COR-L47 (cell line): ENCODE measurements around the gene CHN2.

Experiments
- DNase-seq: peaks from one replicate; lab custom pipeline; 2025; lab: John Stamatoyannopoulos, UW

Gene CHN2

GRCh38 chr7:29432721-29433120 is 238.1 kb downstream of the CHN2 start:
- no peak for DNase-seq

GRCh38 chr7:29434380-29434768 is 239.8 kb downstream of the CHN2 start:
- DNase-seq: no peak

GRCh38 chr7:29435167-29435566 is 240.6 kb downstream of the CHN2 start:
- DNase-seq: no peak

GRCh38 chr7:29435902-29436301 is 241.3 kb downstream of the CHN2 start:
- no peak for DNase-seq

DNA sequence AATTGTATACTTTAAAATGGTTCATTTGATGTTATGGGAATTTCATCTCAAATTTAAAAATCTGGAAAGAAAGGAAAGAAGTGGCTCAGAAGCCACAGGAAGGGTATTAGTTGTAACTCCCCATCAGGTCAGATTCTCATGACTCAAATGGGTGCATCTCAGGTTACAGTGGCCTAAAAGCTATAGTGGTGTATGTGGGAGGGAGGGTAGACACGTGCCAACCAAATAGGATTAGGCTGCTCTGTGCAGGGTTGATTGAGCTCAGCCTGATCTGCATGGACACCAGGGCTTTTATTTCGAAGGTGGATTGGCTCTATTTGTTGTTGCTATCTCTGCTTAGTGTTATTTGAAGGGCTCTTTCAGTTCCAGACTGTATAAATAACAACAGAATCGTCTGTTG is 247.6 kb downstream of the CHN2 start:
- DNase-seq: peak; percentile 42

DNA sequence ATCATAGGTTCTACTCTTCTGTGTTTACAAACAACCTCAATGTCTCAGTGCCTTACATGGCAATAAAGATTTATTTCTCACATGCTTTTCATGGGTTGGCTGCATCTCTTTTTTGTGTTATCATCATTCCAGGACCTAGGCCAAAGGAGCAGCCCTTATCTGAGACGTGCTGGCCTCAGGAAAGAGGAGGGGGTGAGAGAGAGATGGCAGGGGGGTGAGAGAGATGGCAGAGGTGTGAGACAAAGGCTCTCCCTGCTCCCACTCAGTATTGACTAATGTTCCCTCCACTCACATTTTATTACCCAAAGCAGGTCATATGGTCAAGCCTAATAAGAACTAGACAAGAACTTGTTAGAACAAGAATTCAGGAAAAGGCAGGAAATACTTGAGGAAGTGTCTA is 249.0 kb downstream of the CHN2 start:
- no peak for DNase-seq

DNA sequence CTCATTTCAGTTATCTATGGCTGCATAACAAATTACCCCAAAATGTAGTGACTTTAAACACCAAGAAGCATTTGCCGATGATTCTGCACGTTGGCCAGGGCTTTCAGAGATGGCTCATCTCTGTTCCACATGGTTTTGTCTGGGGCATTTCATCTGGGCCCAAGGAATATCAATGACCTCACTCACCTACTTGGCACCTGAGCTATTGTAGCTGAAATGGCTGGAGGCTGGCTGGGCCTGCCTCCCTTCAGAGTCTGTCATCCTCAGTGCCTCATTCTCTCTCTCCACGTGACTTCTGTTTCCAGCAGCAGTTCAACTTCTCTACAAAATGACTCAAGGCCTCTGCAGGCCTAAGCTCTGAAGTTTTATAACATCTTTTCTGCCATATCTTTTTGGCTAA is 249.7 kb downstream of the CHN2 start:
- DNase-seq: no peak

GRCh38 chr7:29445736-29446135 is 251.2 kb downstream of the CHN2 start:
- no peak for DNase-seq

DNA sequence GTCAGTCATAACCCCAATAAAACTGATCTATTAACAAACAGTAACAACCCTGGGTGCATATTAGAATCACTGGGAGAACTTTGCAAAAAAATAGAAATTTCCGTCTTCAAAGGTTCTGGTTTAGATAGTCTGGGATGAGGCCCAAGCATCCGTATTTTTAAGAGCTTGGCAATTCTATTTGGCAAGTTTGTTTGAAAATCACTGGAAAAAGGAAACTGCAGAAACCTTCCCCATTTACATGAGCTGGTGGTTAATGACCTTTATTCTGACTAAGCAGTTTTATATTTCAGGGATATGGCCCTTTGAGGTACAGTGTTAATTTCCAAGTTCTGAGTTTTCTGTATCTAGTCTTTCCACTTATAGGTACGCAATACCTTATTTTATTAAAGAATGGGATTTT is 253.3 kb downstream of the CHN2 start:
- no peak for DNase-seq

- DNase-seq: no peak
Measured at GRCh38 chr7:29449569-29450260, 255.1 kb downstream of the CHN2 start.

GRCh38 chr7:29453021-29453420 is 258.4 kb downstream of the CHN2 start:
- no peak for DNase-seq

GRCh38 chr7:29454464-29454863 is 259.9 kb downstream of the CHN2 start:
- DNase-seq: no peak

DNA sequence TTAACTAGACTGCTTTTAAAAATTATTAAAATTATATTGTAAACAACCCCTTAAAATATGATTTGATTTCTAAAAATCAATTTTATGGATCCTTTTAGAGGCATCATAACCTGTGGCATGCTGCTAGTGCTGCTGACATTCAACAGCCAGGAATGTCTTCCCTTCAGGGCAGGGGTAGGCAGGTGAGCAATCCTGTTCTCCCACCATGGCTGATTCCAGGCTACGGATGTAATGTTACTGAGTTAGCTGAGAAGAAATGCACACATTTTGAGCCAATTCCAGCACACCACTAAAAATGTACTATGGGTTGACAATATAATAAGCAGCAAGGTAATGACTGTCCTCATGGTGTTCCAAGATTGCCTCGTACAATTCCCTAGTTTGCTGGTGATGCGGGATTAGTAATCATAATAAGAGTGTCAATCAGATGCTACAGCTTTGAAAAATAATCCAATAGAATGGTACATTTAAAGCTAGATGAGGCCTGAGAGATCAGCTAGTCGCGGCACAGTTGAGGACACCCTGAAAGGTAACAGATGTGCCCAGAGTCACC is 260.4 kb downstream of the CHN2 start:
- no peak for DNase-seq

DNA sequence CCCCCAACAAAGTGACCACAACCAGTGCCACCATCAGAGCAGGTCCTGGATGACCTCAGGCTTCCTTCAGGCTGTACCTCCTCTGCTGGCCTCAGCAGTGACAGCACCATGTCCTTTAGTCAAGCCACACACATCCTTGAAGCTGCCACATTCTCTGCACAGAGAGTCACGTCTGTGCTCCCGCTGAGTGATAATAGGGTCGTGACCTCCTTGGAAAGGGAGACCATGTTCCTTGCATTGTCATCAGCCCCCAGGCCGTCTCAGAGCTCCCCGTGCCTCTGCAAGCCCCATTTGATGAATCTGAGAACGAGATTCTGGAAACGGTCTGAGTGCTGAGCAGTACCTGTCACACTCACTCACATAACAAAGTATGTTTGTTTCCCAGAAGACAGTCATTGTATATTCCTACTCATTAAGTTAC is 262.6 kb downstream of the CHN2 start:
- no peak for DNase-seq

DNA sequence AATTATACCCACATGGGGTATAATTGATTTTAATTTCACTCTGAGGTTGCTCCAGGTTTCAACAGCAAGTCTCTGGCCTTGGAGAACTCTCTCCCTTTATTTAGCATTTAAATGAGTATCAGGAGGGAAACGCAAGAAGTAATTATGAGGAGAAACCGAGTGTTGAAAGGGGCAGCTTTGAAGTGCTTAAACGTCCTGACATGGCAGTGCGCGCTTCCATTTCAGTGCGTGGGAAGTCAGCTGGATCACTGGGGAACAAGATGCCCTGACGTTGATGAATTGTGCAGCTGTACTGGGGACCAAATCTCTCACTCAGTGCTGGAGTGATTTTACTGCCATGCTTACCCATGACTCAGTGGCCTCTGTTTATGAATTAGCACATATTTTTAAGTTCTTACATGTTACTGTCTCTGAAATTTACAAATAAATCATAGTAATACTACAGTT is 263.0 kb downstream of the CHN2 start:
- DNase-seq: peak; percentile 77

DNA sequence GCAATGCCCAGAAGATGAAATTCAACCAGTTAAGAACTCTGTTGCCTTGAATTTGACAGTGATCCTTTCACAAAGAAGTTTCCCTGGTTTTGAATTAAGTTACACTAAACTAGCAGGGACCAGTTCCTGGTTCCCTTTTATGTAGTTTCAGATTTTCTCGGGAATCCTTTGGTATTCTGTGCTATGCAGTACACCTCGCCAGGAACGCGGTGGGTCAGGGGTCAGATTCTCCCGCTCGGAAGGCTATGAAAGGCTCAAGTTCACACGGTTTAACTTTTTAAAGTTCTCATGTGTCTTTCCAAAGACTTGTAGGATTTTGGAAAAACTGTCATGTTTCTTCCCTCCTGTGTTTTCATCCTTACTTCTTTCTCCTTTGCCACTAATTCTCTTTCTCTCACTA is 264.4 kb downstream of the CHN2 start:
- DNase-seq: no peak

DNA sequence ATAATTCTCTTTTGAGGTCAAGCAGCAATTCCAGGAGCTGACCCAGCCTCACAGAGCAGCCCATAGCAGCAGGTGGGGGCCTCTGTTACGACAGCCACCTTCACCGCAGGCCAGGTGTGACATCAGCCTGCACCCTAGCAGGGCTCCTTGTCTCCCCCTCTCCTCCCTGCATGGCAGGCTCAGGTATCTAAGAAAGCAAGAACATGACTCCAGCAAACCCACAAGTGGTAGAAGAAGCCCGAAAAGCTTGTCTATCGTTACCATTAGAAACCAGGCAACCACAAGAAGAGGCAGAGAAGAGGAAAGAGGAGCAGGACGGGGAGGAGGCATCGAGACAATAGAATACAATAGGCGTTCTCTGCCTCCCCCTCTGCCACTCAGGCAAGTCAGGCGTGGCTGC is 265.0 kb downstream of the CHN2 start:
- DNase-seq: no peak

DNA sequence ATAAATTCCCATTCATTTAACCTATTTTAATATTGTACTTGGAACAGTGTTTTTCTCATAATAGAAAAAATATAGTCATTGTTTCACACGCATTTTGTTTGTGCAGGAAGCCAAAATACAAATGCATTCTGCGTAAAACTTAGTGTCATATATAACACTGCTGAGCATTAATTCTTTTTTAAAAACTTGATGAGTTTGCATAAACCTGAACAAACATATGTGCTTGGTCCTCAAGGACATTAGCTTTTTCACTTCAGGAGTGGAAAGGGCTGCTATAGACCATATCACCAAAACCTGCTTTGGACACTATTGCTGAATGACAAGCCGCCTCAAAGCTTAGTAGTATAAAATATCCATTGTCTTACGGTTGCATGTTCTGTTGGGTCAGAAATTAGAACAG is 267.4 kb downstream of the CHN2 start:
- no peak for DNase-seq

DNA sequence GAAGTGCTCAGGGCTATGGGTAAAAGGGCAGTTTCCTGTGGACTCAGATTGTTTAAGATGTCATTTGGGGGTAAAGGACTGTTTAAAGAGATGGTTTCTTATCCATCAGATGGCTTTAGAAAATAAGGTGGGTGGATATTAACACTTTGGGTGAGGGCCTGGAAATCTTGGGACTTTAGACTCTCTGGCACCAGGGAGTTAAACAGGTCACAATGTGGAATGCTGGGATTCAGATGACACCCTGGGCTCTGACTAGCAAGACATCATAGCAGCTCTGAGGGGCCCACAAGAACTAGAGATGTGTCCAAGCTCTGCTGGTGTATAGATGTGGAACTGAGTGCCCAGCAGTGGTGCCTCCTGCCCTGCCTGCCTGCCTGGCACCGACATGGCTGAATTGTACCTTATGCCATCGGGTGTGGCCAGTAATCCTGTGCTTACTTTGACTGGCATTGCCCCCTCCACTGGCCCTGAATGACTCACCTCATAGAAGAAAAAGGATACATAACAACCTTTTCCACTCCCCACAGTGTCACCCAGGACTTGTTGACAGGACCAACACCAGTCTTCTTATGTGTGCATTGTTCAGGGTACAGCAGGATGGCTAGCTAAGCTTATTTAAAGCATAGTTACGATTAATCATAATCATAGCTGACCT is 269.1 kb downstream of the CHN2 start:
- DNase-seq: no peak

DNA sequence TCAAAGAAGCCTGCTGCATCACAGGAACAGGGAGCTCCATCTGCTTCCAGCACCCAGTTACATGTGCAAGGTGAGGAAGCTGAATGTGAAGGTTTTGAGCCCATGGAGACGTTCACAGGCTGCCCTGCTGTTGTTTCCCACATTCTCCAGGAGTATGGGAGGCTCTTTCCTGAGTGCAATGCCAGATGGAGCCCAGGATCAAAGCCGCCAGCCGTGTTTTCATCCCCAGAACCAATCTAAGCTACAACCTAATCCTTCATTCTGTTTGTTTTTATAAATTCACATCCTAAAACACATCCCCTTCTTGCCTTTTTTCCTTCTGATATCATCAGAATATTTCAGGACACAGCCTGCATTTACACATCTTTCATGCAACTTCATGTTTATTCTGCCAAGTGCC is 270.2 kb downstream of the CHN2 start:
- no peak for DNase-seq

DNA sequence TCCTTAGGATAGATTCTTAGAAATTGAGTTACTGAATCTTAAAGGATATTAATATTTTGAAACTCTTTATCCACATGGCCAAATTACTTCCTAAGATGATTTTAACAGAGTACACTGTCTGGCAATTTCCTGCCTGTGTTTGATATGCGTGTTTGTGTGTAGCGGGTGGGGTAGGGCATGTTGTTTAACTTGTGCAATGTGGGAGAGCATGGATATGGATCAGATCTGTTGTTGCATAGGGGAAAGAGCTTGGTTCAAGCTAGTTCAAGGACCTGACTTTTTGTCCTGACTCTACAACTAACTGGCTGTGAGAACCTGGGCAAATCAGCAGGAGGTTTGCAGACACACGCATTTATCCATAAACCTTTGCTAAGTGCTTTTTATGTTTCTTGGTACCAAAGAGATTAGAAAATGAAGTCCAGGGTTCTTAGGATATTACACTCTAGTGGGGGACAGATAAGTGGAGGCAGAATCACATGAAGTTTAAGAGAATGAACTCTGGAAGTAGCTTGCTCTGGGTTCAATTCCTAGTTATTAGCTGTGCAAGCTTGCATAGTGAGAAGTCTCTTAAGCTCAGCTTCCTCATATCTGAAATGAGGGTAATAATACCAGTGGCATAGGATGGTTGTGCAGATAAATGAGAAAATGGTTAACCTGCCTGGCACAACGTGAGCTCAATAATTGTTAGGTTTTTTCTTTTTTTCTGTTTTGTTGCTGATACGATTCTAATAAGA is 272.8 kb downstream of the CHN2 start:
- no peak for DNase-seq

DNA sequence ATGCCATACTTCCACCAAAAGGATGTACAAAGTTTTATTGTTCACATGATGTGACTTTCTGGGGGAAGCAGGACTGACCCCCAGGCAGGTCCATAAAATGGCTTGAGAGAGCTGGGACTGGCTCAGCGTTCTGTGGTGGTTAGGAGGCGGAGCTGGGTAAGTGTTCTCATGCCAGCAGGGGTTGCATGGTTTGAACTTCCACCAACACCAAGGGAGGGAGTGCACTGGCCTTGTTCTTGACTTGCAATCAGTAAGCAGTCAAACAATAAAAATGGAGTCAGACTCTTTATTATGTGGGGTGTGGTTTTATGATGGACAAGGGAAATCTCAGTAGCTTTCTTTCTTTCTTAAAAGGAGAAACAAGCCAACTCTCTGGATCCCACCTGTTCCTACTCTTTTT is 273.6 kb downstream of the CHN2 start:
- no peak for DNase-seq

DNA sequence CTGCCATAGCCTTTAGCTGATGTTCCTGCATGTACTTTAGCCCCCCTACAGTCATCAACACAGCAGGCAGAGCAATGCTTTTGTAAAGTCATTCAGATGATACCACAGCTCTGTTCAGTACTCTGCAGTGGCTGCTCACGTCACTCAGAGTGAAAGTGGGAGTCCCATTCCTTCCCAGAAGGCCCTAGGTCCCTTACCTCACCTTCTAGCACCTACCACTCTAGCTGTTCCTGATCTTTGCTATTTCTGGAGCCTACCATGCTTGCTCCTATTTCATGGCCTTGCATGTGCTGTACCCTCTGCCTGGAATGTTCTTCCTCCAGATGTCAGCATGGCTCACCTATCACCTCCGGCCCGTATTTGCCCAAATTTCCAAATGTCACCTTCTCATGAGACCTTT is 274.7 kb downstream of the CHN2 start:
- DNase-seq: no peak
